GM12865 (cell line): ENCODE results near the gene KIAA1217.

ENCODE experiments used
- DNase-seq: peaks from one replicate; pipeline ENCODE4 v3.0.0; 2010; ENCODE audit warnings: low read depth
- H3K4me3 ChIP-seq: 2 replicates; pipeline ENCODE4 v1.5.1; 2011; ENCODE audit warnings: mild to moderate bottlenecking, low read depth, low read length, control low read depth
- CTCF ChIP-seq: IDR thresholded peaks from 2 replicates; pipeline ENCODE4 v1.5.1; 2011; ENCODE audit warnings: low read length, control low read depth, low read depth, inconsistent platforms; ENCODE audit not compliant: insufficient read depth; ENCODE audit errors: missing control alignments

The KIAA1217 gene

GRCh38 chr10:24201503-24202180, 7.3 kb upstream of the KIAA1217 start:
- no peak for TF ChIP-seq CTCF
- H3K4me3 ChIP-seq, result no peak overlapping the region
- DNase-seq, result no peak

DNA sequence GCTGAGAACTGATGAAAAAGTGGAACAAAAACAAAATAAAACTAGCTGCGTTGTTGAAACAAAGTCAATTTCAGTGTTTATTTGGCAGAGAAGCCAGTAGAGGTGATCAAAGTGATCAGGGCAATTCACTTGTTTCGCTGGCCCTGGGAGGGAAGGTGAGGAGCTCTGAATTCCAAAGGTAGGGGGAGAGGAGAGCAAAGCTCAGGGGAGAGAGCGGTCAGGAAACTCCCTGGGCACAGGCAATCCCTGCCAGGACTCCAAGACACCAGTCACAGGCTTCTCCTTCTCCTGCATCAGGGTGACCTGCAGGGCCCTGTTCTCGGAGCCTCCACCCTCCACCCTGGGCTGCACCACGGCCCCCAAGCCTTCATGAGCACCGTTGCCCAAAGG, 6.8 kb upstream of the KIAA1217 start:
- no peak for TF ChIP-seq CTCF
- no peak for DNase-seq
- H3K4me3 ChIP-seq, result no peak overlapping the region

- no peak overlapping the region for H3K4me3 ChIP-seq
- DNase-seq, result no peak
- TF ChIP-seq CTCF, result no peak
Observed at GRCh38 chr10:24205821-24206220, 3.1 kb upstream of the KIAA1217 start.

GRCh38 chr10:24206334-24206733, 2.6 kb upstream of the KIAA1217 start:
- no peak overlapping the region for H3K4me3 ChIP-seq
- no peak for DNase-seq
- TF ChIP-seq CTCF, result no peak

- H3K4me3 ChIP-seq, result no peak overlapping the region
- no peak for TF ChIP-seq CTCF
- DNase-seq, result no peak
Observed at GRCh38 chr10:24206926-24207325, 2.0 kb upstream of the KIAA1217 start.

DNA sequence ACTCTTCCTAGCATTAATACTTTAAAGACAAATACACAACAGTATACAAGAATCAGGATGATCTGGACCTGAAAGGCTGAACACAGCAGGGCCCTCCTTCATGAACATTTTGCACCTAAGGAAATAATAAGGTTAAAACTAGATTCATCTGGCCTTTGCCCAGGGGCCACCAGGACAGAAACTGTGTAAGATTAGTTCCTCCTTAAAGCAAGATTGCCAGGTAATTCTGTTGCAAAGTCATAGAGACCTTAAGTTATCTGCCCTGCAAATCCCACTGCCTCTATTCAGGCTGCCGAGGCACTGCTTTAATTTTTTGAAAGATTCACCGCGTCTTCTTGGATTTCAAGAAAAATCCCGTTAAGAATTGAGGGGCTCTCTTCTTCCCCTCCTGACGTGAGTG, 1.6 kb upstream of the KIAA1217 start:
- no peak for DNase-seq
- H3K4me3 ChIP-seq, result no peak overlapping the region
- TF ChIP-seq CTCF, result no peak
